22Rv1 (cell line): ENCODE data around the gene CKS2.

Source experiments
- CTCF ChIP-seq: fragments of 450-650 bp; IDR thresholded peaks from 2 replicates; pipeline ENCODE4 v1.5.1; 2017; ENCODE audit warnings: mild to moderate bottlenecking
- ZFX ChIP-seq: fragments of 450-650 bp; IDR thresholded peaks from 2 replicates; pipeline ENCODE4 v1.6.1; 2017; ENCODE audit warnings: antibody characterized with exemption, borderline replicate concordance

- no peak for TF ChIP-seq CTCF
- TF ChIP-seq ZFX, result no peak
These were observed 12.4 kb downstream of the CKS2 start for GRCh38 chr9:89323390-89323789.
